HG03469 (cell line): Measurements from ENCODE around the gene HOXA3.

Experiments used
- ATAC-seq: cut with Tn5 transposase; IDR thresholded peaks from one replicate; pipeline ENCODE4 v1.9.1; 2021; ENCODE audit warnings: mild to moderate bottlenecking, moderate library complexity, moderate number of reproducible peaks; ENCODE audit not compliant: unreplicated experiment

The HOXA3 gene

DNA sequence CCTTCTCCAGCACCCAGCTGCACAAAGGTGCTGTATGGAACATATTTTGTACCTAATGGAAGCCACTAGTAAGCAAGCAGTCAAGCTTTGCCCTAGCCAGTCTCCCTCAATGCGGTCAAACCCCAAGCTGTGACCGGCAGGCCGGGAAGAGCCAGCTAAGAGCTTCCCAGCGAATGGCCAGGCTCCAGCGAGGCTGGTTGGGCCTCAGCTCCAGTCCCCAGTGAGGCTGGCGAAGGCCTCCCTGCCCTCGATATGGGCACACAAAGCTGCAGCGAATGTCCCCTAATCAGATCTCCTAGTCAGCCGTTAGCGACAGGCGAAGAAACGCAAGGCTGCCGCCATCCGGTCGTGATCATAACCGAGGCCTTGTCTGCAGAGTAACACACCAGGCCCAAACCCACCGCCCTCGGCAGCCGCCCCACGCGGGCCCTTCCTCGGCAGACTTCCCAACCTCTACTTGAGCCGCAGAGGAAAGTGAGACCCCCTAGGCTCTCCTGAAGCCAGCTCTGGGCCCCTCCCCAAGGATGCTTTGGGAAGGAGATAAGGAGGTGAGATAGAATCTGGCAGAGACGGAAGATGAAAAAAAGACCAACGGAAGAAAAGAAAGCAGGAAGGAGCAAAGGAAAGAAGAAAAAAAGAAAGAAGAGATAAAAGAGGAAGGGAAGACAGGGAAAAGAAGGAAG, 16.0 kb upstream of the HOXA3 start:
- no peak for ATAC-seq

DNA sequence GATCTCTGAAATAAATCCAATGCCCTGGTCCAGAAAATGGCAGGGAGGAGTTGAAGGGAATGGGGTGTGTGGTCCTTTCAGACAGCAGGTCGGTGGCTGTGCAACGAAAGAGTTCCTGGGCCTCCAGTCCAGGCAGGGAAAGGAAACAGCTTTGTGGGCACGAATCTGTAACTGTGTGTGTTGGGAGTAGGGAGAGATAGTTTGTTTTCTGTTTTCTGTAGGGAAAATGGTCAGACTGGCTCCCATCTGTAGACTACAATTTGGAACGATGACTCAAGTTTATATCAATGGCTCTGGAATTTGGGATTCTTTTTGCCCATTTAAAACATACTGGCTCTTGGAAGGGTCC, 15.5 kb upstream of the HOXA3 start:
- no peak for ATAC-seq

DNA sequence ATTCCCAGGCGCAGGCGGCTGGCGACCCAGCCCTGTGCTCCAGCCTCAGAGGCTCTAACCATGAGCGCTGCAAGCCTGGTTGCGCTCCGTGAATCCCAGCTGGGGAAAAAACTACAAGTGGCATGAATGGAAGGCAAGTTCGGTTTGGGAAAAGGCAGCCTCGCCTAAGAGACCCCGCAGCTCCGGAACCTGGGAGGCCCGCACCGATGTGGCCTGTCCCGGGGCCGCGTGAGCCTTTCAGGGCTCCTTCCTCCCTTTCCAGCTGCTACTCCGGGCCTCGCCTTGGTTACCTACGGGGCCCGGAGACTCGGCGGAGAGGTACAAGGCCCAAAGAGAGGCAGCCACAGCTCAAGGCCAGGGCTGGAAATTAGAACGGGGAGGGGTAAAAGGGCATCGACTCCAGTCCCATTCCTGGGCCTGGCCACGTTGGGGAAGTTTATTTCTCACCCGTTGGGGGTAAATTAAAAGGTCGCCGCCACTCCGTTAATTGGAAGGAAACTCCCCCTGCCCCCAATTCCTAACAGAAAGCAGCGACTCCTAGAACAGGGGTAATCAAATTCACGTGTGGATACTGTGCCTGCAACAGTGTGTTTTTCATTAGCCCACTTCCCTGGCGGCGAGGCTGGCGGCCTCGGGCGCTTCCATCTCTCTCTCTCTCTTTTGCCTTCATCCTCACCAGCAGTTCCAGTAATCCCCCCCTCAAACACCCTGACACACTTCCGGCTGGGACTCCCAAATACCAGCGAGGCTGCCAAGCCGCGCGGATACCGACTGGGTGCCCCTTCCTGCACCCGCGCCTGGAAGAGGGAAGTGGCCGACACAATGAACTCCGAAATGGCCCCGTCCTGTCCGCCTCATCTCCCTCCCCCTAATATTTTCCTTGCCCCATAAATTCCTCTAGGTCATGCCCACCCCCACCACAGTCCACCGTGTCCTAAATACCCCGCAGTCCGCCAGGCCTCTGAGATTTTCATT, 14.4 kb upstream of the HOXA3 start:
- ATAC-seq: no peak

DNA sequence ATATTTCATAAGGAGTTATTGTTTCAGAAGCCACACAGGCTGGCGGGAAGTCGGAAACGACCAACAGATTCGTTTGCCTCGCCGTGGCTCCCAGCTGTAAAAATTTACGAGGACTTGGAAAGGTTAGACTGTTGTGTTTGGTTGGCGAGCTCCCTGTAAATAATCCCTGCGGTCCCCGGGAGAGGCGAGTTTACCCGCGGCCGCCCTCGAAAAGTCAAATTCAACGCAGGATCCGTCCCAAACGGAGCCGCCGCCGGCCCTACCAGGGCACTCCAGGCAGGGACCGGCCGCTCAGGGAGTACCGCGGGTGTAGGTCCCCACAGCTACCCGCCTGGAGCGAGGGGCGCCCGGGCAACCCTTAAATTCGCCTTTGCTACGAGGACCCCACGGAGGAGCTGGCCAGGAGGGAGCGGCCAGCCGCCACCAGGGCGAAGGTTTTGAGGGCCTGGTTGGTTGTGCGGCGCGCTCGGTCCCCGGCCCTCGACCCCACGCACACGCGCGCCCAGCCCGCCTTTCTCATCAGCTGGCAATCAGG, 13.7 kb upstream of the HOXA3 start:
- ATAC-seq: no peak

DNA sequence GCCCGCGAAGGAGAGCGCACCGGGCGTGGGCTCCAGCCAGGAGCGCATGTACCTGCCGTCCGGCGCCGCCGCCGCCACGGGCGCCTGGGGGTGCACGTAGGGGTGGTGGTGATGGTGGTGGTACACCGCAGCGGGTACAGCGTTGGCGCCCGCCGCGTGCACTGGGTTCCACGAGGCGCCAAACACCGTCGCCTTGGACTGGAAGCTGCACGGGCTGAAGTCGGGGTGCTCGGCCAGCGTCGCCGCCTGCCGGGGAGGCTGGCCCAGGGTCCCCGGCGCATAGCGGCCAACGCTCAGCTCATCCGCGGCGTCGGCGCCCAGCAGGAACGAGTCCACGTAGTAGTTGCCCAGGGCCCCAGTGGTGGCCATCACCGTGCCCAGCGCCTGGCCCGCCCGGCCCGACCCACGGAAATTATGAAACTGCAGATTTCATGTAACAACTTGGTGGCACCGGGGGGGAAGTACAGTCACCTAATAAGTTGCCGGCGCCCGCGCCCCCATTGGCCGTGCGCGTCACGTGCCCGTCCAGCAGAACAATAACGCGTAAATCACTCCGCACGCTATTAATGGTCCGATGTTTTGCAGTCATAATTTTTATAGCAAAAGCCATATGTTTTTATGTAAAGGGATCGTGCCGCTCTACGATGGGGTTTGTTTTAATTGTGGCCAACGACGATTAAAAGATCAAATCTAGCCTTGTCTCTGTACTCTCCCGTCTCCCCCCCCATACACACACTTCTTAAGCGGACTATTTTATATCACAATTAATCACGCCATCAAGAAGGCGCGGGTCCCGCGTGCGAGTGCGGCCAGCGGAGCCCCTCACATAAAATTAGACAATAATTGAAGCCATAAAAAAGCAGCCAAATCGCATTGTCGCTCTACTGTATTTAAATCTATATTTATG, 13.0 kb upstream of the HOXA3 start, which contains the start of gene HOXA9:
Gene HOXA9, minus strand, starts transcription at position 449 of the 907 bp plus-strand sequence. Its CDS starts 80 bp downstream, at position 369.
- no peak for ATAC-seq

DNA sequence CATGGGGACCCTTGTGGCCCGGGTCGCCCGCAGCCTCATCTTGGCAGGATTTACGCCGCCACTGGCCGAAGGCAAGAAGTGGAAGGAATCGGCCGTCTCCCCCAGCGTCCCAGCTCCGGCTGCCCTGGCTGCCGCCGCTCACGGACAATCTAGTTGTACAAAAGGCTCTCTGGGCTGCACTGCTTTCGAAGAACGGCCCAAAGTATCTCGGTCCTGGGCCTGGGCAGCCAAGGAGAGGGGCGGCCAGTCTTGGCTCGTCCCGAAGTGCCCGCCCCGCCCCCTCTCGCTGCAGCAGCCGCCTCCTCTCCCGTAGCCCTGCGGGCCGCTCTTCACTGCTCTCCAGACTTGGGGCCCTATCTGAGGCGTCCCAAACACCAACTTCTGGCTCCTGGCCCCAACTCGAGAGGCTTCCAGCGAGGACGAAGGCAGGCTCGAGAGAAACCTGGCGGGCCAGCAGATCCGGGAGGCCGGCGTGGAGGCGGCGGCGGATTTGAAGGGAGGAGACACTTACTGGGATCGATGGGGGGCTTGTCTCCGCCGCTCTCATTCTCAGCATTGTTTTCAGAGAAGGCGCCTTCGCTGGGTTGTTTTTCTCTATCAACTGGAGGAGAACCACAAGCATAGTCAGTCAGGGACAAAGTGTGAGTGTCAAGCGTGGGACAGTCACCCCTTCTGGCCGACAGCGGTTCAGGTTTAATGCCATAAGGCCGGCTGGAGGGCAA, 12.1 kb upstream of the HOXA3 start:
- no peak for ATAC-seq

DNA sequence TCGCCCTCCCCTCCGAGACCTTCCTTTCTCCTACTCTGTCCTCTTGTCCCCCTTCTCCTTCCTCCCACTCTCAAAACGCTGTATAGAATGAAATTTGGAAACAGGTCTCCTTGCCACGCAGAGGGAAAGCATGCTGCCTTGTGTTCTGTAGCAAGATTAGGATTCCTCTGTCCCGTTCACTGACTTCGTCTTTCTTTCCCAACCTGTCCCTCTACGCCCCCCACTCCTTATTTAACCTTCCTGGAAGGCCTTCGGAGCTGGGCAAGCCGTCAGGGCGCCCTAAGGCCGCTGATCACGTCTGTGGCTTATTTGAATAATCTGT, 11.6 kb upstream of the HOXA3 start:
- no peak for ATAC-seq

DNA sequence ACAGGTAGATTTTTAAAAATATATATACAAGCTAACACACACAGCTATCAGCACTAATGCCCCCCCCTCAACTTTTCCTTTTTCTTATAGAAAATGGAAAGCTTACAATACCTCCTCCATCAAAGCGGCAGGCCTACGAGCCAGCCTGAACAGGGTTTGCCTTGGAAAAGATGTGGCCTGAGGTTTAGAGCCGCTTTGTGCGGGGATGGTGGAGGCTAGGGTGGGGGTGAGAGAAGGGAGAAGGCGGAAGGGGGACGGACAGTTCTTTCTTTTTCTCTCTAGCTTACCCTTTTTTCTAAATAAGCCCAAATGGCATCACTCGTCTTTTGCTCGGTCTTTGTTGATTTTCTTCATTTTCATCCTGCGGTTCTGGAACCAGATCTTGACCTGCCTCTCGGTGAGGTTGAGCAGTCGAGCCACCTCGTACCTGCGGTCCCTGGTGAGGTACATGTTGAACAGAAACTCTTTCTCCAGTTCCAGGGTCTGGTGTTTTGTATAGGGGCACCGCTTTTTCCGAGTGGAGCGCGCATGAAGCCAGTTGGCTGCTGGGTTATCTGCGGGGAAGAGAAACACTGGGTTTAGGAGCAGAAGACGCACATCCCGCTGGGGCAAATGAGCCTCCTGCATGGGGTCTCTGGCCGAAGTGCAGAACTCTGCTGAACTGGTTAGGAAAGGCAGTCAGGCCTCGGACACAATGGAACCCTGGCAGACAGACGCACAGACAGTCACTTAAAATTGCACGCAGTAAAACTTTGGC, 11.1 kb upstream of the HOXA3 start:
- no peak for ATAC-seq

DNA sequence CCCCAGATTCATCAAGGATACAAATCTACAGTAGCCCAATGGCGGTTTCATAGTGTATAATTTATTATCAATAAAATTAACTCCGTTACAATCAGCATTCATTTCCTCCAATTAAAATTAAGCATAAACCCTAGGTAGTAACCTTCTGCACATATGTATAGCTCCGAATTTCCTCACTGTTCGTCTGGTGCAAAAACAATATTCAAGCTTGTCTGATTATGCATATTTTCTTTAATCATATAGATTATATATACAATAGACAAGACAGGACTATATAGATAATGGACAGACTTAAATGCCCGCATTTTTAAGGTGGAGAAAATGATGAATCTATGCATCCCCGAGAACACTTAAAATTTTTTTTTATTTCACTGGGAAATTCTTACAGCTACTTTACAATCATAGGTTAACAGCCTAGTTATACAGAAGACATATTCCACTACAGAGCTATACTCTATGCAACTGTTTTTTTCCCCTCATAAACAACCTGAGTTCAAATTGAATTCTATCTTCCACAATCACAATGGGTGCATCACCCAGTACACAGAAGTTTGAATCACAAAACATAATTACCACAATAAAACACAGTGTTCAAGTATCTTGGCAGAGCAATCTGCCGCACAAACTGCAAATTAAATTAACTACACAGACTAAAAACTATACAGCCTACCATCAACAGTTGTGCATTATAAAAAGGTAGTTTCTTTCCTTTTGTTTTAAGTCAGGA, 10.3 kb upstream of the HOXA3 start:
- no peak for ATAC-seq

DNA sequence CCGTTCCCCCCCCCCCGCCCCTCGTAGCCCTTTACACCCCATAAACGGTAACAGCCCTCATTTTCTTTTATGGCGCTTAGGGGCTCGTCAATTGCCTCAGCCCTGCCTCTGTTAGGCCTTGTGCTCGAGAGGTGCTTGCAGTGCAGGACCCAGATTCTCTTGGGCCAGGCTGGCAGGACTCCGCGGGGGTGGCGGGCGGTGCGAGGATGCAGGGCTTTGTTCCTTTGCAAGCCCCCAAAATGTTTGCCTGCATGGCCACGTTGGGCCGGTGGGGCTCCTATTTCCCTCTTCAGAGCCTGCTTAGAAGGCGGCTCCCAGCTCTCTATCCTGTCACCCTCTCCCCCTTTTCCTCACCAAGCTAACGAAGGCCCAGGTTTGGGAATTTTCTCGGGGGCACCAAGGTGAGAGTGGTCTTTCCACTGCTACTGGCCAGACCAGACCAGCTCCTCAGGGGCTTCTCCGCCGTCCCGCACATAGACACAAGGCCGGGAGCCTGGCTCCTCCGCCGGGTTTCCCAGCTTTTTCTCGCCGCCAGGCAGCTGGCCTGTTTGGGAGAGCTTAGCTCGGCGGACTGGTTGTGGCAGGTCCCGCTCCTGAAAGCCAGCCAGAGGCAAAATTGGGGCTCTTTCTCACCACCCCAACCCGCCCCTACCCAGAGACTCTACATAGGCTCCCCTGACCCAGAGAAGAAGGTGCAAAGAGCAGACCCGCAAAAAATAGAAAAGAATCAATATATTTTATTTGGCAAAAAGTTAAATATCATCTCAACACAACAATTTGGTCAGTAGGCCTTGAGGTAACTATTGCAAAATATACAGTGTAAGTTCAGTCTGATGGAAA, 9.6 kb upstream of the HOXA3 start:
- no peak for ATAC-seq

DNA sequence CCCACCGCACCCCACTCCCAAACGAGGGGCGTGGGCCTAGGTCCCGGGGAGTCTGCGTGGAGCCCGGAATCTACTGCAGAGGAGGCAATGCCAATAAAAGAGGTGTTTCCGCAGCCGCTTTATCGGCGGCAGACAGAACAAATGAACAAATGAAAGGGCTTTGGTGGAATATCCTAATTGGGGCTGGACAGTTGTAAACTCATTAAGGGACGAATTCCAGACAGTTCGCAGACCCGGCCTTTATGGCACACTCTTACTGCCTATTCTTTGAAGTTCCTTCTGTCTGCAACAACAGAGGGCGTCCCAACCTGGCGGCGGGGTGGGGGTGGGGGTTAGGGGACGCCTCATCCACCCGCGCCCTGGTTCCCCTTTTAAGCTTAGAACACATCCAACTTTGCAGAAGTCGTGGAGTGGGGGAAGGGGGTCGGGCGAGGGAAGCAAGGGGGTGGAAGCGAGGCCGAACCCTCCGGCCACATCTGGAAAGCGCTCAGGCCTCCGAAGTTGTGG, 8.9 kb upstream of the HOXA3 start:
- ATAC-seq: no peak

DNA sequence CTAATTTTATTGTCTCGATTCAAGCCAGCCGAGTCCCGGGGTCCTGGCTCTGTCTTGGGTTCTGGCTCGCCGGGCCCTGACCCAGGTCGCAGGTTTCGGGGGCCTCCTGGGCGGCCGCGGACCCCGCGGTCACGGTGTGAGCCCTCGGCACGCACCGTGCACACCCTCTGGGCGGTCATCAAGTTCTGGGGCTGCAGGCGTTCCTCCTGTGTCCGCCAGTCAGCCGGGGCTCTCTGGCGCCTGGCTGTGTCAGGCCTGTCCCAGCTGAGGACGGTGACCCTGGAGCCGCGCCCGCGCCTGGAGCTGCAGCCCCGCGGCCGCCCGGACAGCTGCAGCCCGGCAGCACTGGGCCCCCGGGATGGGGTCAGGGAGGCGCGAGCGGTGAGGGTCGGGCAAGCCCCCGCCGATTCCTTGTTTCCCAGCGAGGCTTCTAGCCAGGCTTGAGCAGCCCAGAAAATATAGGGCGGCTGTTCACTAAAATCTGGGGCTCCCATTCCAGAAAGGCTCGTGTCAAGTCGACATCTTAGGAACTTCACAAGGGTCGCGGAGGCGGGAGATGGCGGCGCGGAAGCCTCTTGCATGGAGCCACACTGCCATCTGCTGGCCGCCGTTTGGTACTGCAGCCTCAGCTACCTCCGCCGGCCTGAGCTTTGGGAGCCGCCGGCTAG, 8.3 kb upstream of the HOXA3 start:
- ATAC-seq: no peak

DNA sequence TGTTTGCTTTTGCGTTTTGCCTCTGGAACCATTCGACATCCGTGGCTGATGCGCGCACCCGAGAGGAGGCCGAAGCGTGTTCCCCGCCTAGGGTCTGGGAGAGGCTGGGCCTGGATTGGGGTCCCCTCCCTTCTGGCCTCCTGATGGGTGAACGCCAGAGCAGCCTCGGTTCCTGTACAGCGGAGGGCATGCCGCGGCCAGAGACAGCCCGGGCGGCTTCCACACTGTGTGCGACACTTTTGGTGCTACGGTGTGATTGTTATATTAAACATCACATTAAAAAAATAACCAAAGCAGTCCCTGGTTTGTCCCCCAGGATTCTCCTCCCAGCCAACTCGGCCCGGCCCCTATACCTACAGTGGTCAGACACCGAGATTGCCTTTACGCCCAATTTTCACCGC, 7.8 kb upstream of the HOXA3 start:
- no peak for ATAC-seq

DNA sequence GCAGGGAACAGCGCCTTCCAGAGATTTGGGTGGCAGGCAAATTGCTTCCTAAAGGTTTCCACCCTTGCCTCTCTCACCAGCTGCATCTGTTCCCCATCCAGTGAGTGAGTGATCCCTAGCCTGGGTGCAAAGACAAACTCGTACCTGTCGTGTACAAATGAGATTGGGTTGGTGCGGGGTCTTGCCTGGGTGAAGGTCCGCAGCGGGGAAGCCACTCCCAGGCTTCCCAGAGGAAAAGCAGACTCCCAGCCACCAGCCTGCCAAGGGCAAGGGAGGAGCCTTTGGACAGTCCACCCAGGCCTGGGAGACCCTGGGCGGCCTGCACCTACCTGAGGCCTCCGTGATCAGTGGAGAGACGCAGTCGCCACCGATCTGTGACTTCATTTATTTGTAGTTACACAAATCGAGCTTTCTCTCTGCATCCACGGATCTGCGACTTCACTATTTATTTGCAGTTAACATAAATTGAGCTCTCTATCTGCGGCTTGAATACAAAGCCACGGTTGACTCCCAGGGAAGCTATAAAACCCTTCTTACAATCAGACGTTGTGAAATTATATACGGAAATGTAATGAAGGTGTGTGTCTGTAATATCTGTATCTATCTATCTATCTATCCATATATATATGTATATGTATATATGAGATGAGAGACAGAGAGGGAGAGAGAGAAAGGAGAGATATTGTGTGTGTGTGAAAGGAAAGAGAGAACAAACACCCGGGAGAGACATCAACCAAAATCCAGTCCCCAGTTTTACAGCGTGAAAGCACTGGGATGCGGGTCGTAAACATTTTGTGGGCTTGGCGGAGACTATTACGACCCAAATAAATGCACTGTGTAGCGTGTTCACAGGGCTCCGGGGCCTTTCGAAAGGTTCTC, 7.1 kb upstream of the HOXA3 start:
- ATAC-seq: no peak

DNA sequence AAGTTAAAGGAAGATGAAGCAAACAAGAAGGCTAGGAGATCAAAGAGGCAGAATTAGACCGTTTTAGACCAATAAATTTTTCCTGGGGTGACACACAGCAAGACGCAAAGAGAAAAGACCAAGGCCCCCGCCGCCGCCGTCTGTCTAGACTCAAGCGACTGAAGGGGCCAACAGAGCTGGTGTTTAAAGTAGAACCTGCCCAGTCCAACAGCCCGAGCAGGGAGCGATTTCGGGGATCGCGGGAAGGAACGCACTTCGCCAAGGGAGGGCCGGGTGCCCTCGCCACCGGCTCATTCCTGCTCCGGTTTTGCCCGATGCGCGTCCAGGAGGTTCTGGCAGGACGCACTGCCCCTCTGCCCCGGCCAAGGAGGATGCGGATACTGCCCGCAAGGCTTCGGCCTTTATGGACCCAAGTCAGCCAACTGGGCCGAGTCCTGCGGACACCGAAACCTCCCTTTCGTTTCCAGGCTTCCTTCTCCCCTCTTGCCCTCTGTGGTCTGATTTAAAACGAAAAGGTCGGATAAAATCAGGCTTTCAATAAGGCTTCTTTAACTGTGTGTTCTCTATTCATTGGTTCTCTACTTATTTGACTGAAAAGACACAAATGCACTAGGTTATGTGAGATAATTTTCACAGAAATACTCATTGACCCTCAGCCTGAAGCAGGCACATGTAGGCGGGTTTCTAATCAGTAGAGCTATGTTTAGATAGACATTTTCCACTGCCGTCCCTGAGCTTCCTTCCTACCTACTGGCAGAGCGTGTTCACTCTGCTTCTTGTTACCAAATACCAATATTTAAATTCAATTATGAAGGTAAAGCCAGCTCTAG, 6.3 kb upstream of the HOXA3 start:
- no peak for ATAC-seq
